Measurements from ENCODE around the gene CELA2B.
"Not testable (repeated sequence)": the region's sequence is repeated elsewhere in the genome, so short reads cannot be mapped to it uniquely, and the experiment has no call there.

Gene CELA2B

DNA sequence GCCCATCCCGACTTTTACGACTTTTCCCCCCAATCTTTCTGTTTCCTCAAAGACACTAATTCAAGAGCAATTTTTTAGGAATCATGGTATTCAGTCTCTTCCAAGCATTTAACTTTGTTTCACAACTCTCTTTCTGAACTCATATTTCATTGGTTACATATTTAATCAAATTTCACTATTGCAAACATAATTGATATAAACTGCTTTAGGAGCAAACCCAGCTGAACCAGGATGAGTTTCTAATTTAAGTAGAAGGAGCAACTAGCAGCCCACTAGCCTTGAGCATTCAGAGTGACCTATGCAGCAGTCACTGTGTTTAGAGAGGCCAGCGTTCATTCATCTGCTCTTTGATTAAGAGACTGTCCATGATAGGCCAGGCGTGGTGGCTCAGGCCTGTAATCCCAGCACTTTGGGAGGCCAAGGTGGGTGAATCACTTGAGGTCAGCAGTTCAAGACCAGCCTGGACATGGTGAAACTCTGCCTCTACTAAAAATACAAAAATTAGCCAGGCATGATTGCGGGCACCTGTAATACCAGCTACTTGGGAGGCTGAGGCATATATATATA, 1.8 kb downstream of the CELA2B start:
- Histone ChIP-seq H3K9me3 (no peaks in the 10 kb centered on the region), H3K27me3 (no peaks in the 10 kb centered on the region), H3K4me1 (ENCODE audit: control insufficient read depth in 1 of 2, insufficient read depth in 1 of 2, low read depth in 1 of 2, low read length in 1 of 2) (no peaks in the 10 kb centered on the region), H3K4me3 (ENCODE audit: low read depth in 1 of 2, low read length in 1 of 2) (no peak overlapping the region), H3K36me3 (no peaks in the 10 kb centered on the region), H3K27ac (no peak overlapping the region)
- TF ChIP-seq, protein P1, sequence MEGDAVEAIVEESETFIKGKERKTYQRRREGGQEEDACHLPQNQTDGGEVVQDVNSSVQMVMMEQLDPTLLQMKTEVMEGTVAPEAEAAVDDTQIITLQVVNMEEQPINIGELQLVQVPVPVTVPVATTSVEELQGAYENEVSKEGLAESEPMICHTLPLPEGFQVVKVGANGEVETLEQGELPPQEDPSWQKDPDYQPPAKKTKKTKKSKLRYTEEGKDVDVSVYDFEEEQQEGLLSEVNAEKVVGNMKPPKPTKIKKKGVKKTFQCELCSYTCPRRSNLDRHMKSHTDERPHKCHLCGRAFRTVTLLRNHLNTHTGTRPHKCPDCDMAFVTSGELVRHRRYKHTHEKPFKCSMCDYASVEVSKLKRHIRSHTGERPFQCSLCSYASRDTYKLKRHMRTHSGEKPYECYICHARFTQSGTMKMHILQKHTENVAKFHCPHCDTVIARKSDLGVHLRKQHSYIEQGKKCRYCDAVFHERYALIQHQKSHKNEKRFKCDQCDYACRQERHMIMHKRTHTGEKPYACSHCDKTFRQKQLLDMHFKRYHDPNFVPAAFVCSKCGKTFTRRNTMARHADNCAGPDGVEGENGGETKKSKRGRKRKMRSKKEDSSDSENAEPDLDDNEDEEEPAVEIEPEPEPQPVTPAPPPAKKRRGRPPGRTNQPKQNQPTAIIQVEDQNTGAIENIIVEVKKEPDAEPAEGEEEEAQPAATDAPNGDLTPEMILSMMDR (IDR thresholded peaks at IDR 0.05), result no peak

DNA sequence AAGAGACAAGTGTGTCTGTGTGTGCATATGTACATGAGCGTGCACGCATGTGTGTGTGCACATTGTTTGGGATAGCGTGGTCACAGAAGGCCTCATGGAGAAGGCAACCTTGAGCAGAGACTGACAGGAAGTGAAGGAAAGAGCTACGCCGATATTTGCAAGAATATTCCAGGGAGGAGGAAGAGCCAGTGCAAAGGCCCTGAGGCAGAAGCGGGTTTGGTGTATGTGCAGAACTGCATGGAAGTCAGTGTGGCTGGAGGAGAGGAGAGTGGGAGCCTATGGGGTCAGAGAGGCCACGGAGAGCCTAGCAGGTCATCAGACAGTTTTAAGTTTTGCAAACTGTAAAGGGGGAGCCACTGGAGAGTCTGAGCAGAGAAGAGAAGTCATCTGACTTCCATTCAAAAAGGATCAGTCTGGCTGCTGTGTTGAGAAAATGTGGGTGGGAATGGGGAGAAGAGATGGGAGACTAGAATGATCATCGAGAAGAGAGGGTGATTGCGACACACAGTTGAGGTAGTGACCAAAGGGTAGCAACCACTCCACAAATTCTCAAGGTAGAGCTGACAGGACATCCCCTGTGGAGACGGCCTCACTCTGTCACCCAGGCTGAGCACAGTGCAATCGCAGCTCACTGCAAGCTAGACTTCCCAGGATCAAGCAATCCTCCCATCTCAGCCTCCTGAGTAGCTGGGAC, 3.9 kb downstream of the CELA2B start:
- TF ChIP-seq, protein P1 (IDR thresholded peaks at IDR 0.05), result no peak
- Histone ChIP-seq H3K4me3 (ENCODE audit: low read depth in 1 of 2, low read length in 1 of 2) (no peak overlapping the region), H3K27me3 (no peaks in the 10 kb centered on the region), H3K9me3 (no peaks in the 10 kb centered on the region), H3K27ac (no peak overlapping the region), H3K36me3 (no peaks in the 10 kb centered on the region), H3K4me1 (ENCODE audit: control insufficient read depth in 1 of 2, insufficient read depth in 1 of 2, low read depth in 1 of 2, low read length in 1 of 2) (no peaks in the 10 kb centered on the region)

DNA sequence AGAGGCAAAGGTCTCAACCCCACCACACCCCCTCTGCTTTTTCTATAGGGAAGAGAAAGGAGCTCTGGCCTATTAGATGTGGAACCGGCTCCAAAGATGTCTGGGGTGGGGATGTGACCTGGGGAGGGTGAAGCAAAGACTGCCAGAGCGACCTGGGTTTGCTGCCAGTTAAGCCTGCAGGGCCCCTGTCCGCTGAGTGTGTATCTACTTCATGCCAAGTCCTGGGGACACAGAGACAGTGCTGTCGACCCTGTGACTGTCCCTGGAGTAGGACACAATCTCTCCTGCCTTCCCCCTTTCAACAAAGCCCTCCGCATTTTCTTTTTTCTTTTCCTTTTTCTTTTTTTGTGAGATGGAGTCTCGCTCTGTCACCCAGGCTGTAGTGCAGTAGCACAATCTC, 6.6 kb downstream of the CELA2B start:
- H3K9me3 ChIP-seq; H3K27me3 ChIP-seq; H3K4me1 ChIP-seq (ENCODE audit: control insufficient read depth in 1 of 2, insufficient read depth in 1 of 2, low read depth in 1 of 2, low read length in 1 of 2); H3K36me3 ChIP-seq; H3K27ac ChIP-seq; H3K4me3 ChIP-seq (ENCODE audit: low read depth in 1 of 2, low read length in 1 of 2): not testable (repeated sequence)

DNA sequence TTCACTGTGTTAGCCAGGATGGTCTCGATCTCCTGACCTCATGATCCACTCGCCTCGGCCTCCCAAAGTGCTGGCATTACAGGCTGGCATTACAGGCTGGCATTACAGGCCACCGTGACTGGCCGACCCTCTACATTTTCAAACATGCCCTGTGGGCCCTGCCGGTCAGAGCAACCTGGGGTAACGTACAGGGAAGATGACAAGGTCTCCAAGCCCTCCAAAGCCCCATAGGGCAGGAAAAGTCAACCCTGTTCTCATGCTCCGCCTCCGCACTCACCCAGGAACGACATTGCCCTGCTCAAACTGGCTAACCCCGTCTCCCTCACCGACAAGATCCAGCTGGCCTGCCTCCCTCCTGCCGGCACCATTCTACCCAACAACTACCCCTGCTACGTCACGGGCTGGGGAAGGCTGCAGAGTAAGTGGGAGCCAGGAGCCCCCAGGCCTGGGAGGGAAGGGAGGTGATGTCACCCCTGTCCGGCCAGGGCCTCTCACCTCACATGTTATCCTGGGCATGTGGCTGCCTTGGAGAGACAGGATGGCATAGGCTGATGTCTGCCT, 7.2 kb downstream of the CELA2B start:
- H3K27me3 ChIP-seq; H3K9me3 ChIP-seq; H3K4me3 ChIP-seq (ENCODE audit: low read depth in 1 of 2, low read length in 1 of 2); H3K36me3 ChIP-seq; H3K4me1 ChIP-seq (ENCODE audit: control insufficient read depth in 1 of 2, insufficient read depth in 1 of 2, low read depth in 1 of 2, low read length in 1 of 2); H3K27ac ChIP-seq: not testable (repeated sequence)

DNA sequence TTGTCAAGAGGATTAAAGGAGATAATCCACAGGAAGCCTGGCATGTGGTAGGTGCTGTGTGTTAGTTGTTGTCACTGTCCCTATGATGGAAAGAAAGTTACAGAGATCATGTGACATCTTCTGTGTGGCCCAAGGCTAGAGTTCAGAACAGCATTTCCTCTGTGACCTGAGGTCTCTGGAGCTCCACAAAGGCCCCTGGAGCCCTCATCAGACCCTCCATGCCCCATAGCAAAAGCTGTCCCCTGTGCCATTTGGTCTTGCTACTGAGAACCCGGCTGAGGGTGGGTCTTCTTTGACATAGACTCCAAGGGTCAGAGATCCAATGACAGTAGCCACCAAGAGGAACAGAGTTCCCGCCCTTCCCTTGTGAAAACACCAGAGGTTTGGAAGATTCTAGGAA, 8.1 kb downstream of the CELA2B start:
- TF ChIP-seq, protein P1 (IDR thresholded peaks at IDR 0.05), result no peak
- Histone ChIP-seq H3K36me3 (peaks cover 4% of the 10 kb centered on the region), H3K27ac (no peak overlapping the region)

DNA sequence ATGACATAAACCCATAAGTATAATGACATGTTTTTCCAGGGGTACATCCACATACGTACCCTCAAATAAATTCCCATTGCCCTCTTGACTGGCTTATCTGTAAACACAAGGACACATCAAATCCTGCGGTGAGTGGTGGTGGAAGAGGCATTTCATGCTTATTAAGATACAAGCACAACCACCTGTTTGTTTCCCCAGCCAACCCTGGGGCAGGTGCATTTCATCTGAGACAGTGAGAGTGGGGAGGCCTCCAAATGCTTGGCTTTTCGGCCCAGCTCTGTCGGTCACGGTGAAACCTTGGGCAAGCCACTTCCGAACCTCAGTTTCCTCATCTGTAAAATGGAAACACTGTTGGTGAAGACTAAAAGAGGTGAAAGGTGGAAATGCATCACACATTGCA, 8.5 kb downstream of the CELA2B start:
- H3K9me3 ChIP-seq; H3K36me3 ChIP-seq; H3K27me3 ChIP-seq; H3K4me3 ChIP-seq (ENCODE audit: low read depth in 1 of 2, low read length in 1 of 2); H3K4me1 ChIP-seq (ENCODE audit: control insufficient read depth in 1 of 2, insufficient read depth in 1 of 2, low read depth in 1 of 2, low read length in 1 of 2); H3K27ac ChIP-seq: not testable (repeated sequence)

More for the DNA sequence above, 8.1 kb downstream of the CELA2B start:
- H3K27me3 ChIP-seq, result no peaks in the 10 kb centered on the region
- no peak overlapping the region for H3K4me3 ChIP-seq (ENCODE audit: low read depth in 1 of 2, low read length in 1 of 2)
- H3K4me1 ChIP-seq (ENCODE audit: control insufficient read depth in 1 of 2, insufficient read depth in 1 of 2, low read depth in 1 of 2, low read length in 1 of 2), result no peaks in the 10 kb centered on the region
- H3K9me3 ChIP-seq, result no peaks in the 10 kb centered on the region

DNA sequence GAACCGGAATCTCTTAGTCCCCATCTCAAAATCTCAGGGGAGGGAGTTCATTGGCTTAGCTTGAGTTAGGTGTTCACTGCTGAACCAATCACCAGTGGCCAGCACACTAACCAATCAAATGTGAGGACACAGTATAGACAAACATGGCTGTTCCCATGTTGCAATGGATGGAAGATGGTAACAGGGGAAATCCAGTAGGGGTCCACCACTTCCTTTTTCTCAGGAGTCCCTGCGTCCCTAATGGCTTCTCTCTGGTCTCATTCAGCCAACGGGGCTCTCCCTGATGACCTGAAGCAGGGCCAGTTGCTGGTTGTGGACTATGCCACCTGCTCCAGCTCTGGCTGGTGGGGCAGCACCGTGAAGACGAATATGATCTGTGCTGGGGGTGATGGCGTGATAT, 9.7 kb downstream of the CELA2B start:
- Histone ChIP-seq H3K9me3 (no peaks in the 10 kb centered on the region), H3K4me3 (ENCODE audit: low read depth in 1 of 2, low read length in 1 of 2) (no peak overlapping the region), H3K27ac (no peak overlapping the region), H3K36me3 (peaks cover 11% of the 10 kb centered on the region), H3K4me1 (ENCODE audit: control insufficient read depth in 1 of 2, insufficient read depth in 1 of 2, low read depth in 1 of 2, low read length in 1 of 2) (no peaks in the 10 kb centered on the region), H3K27me3 (no peaks in the 10 kb centered on the region)
- TF ChIP-seq, protein P1 (IDR thresholded peaks at IDR 0.05), result no peak

DNA sequence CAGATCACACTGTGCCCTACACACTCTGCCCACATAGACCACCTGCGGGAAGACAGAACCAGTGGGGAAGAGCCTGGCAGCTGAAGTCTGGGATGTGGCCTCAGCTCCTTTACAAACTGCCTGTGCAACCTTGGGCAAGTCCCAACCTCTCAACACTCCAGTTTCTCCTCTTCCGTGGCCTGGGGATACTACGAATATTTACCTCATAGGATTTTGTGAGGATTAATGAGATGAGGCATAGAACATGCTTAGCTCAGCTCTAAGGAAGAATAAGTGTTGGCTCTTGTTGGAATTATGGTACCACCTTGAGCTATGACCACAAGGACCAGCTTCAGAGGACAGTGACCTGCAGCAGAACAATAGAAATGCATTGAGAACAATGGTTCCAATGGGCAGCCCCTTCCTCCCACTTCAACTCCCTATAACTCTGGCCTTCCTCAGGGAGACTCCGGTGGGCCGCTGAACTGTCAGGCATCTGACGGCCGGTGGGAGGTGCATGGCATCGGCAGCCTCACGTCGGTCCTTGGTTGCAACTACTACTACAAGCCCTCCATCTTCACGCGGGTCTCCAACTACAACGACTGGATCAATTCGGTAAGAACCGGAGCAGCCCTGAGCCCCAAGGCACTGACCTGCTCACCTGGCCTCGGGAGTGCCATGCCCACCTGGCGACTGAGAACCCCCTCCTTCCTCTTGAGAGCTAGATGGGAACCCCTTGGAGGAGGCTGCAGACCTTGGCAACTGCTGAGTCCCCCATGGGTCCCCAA, 11.1 kb downstream of the CELA2B start:
- H3K36me3 ChIP-seq, result peaks cover 23% of the 10 kb centered on the region
- not testable (repeated sequence) for H3K27ac ChIP-seq; H3K4me3 ChIP-seq (ENCODE audit: low read depth in 1 of 2, low read length in 1 of 2); H3K9me3 ChIP-seq; H3K27me3 ChIP-seq; H3K4me1 ChIP-seq (ENCODE audit: control insufficient read depth in 1 of 2, insufficient read depth in 1 of 2, low read depth in 1 of 2, low read length in 1 of 2)
